ENCODE results near the gene PITPNM3. TPM values are rescaled to one million over a fixed set of nuclear protein-coding genes. Genes with fewer than 3 reads are reported as not detected.

PITPNM3 gene
- total and polyA plus RNA-seq, 2 experiments from 2014 or later, result 0.77 to 6.5 TPM

- no peak overlapping the region for H3K4me3 ChIP-seq
- peaks cover 71% of the 10 kb centered on the region for H3K36me3 ChIP-seq
- no peaks in the 10 kb centered on the region for H3K4me1 ChIP-seq (ENCODE audit: low read depth)
- no peaks in the 10 kb centered on the region for H3K27me3 ChIP-seq
- TF ChIP-seq CTCF (IDR thresholded peaks at IDR 0.05; ENCODE audit: low read depth, low read length), result no peak
- H3K27ac ChIP-seq, result no peak overlapping the region
- no peaks in the 10 kb centered on the region for H3K9me3 ChIP-seq (ENCODE audit: low read depth)
- DNase-seq (ENCODE audit: low read depth in 1 of 2, low spot score in 1 of 2), result peak in 1 of 2 donors; percentile 84
These were observed 35.3 kb upstream of the PITPNM3 start for GRCh38 chr17:6591599-6592158.

DNA sequence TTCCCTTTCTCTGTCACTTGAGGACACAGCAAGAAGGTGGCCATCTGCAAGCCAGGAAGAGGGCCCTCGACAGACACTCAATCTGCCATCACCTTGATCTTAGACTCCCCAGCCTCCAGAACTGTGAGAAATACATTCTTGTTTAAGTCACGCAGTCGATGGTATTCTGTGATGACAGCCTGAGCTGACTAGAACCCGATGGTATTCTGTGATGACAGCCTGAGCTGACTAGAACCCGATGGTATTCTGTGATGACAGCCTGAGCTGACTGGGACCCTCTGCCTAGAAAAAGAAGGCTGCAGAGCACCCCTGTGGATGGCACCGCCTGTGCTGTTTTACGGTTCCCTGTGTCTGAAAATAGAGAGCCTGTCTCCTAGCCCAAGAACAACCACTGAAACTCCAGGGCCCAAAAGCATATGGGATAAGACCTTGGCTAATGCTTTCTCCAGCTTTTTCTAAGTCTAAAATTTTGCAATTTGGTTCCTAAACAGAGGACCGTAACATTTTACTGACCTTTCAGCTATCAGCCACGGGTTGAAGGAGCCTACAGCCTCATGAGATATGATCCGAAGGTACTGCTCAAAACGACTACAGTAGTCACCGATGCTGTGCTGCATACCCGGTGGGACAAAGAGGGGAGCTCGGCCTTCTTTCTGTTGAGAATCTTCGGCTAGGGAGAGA is 33.1 kb upstream of the PITPNM3 start:
- H3K27ac ChIP-seq, result no peak overlapping the region
- no peak for TF ChIP-seq CTCF (IDR thresholded peaks at IDR 0.05; ENCODE audit: low read depth, low read length)
- H3K36me3 ChIP-seq, result peaks cover 68% of the 10 kb centered on the region
- H3K9me3 ChIP-seq (ENCODE audit: low read depth), result no peaks in the 10 kb centered on the region
- peak in 1 of 2 donors; percentile 56 for DNase-seq (ENCODE audit: low read depth in 1 of 2, low spot score in 1 of 2)
- H3K4me1 ChIP-seq (ENCODE audit: low read depth), result no peaks in the 10 kb centered on the region
- no peaks in the 10 kb centered on the region for H3K27me3 ChIP-seq
- no peak overlapping the region for H3K4me3 ChIP-seq

- no peak overlapping the region for H3K27ac ChIP-seq
- H3K27me3 ChIP-seq, result no peaks in the 10 kb centered on the region
- DNase-seq (ENCODE audit: low read depth in 1 of 2, low spot score in 1 of 2), result no peak
- peaks cover 61% of the 10 kb centered on the region for H3K36me3 ChIP-seq
- no peak overlapping the region for H3K4me3 ChIP-seq
- H3K4me1 ChIP-seq (ENCODE audit: low read depth), result no peaks in the 10 kb centered on the region
- TF ChIP-seq CTCF (IDR thresholded peaks at IDR 0.05; ENCODE audit: low read depth, low read length), result no peak
- no peaks in the 10 kb centered on the region for H3K9me3 ChIP-seq (ENCODE audit: low read depth)
These were observed 31.8 kb upstream of the PITPNM3 start for GRCh38 chr17:6588165-6588564.

DNA sequence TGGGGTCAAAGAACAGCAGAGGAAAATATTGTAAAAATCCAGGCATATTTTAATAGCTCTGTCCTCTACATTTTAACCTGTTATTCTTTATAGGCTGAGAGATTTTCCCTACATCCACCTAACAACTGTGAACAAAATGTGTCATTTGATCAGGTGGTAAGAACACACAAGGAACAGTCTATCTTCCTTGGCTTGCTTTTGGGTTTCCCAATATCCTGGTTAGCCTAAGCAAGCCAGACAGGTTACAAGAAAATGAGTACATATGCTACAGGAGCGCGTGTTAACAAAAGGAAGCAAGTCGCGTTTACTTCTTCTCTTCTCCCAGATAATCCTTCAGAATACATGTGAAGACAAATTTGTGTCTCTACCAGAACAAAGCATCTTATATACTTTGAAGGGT is 31.0 kb upstream of the PITPNM3 start:
- H3K36me3 ChIP-seq, result peaks cover 60% of the 10 kb centered on the region

DNA sequence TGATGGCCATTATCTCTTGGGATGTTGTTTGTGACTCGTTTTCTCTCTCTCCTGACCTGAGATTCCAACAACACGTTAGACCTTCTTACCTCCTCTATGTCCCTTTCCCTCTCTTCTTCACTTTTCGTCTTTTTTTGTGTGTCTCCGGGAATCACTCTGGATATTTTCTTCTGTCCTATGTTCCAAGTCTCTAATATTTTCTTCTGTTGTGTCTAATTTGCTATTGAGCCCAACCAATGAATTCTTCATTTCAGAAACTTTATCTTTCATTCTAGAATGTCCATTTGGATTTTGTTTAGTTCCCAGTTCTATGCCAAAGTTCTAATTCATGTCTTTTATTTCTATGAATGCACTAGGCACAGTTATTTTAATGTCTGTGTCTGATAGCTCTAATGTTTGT is 27.1 kb upstream of the PITPNM3 start:
- DNase-seq (ENCODE audit: low read depth in 1 of 2, low spot score in 1 of 2), result no peak
- TF ChIP-seq CTCF (IDR thresholded peaks at IDR 0.05; ENCODE audit: low read depth, low read length), result no peak
- no peak overlapping the region for H3K4me3 ChIP-seq

More for the DNA sequence above, 31.0 kb upstream of the PITPNM3 start:
- no peaks in the 10 kb centered on the region for H3K27me3 ChIP-seq
- H3K9me3 ChIP-seq (ENCODE audit: low read depth), result no peaks in the 10 kb centered on the region
- H3K4me3 ChIP-seq, result no peak overlapping the region
- H3K4me1 ChIP-seq (ENCODE audit: low read depth), result no peaks in the 10 kb centered on the region
- DNase-seq (ENCODE audit: low read depth in 1 of 2, low spot score in 1 of 2), result no peak
- TF ChIP-seq CTCF (IDR thresholded peaks at IDR 0.05; ENCODE audit: low read depth, low read length), result no peak
- no peak overlapping the region for H3K27ac ChIP-seq

More for the DNA sequence above, 27.1 kb upstream of the PITPNM3 start:
- no peak overlapping the region for H3K27ac ChIP-seq
- H3K4me1 ChIP-seq (ENCODE audit: low read depth), result no peaks in the 10 kb centered on the region
- no peaks in the 10 kb centered on the region for H3K27me3 ChIP-seq
- peaks cover 34% of the 10 kb centered on the region for H3K36me3 ChIP-seq
- H3K9me3 ChIP-seq (ENCODE audit: low read depth), result no peaks in the 10 kb centered on the region

All from cardiac muscle cell (in vitro differentiated cells and primary cell).